OCI-LY7 (cell line): ENCODE results near the gene NEK4. TPM values are rescaled to one million over a fixed set of nuclear protein-coding genes. Genes with fewer than 3 reads are reported as not detected.

ENCODE experiments used
- BruUV-seq: library from RNA; stranded (reverse); fragments of 400-500 nt; replicated peaks from 2 replicates; lab custom pipeline; 2021; lab: Mats Ljungman, UMichigan
- CTCF ChIA-PET: fragments of 300-600 bp; sonication (Branson Sonifier 250); formaldehyde crosslinking; loops from one replicate; lab custom pipeline; 2022; ENCODE audit warnings: antibody characterized with exemption; ENCODE audit not compliant: unreplicated experiment; lab: Charles Lee
- POLR2A ChIA-PET: fragments of 300-600 bp; sonication (Branson Sonifier 250); formaldehyde crosslinking; loops from one replicate; lab custom pipeline; 2022; ENCODE audit warnings: antibody characterized with exemption; lab: Charles Lee
- DNase-seq: peaks from one replicate; pipeline ENCODE4 v3.0.0-alpha.2; 2015; ENCODE audit warnings: low spot score
- H2AFZ ChIP-seq: fragments of 200-600 bp; sonication (generic), shearing (Covaris generic); 2 replicates; pipeline ENCODE4 v1.6.1; 2014; ENCODE audit warnings: mild to moderate bottlenecking, antibody characterized with exemption, low read length, moderate library complexity
- H3K27ac ChIP-seq: fragments of 200-600 bp; sonication (generic); 2 replicates; pipeline ENCODE4 v1.5.1; 2014; ENCODE audit warnings: mixed run types, low read depth, mild to moderate bottlenecking, moderate library complexity, low read length, inconsistent platforms; ENCODE audit not compliant: poor library complexity, severe bottlenecking
- H3K36me3 ChIP-seq: fragments of 200-600 bp; sonication (generic); 2 replicates; pipeline ENCODE4 v1.6.1; 2014; ENCODE audit warnings: mild to moderate bottlenecking, antibody characterized with exemption, low read length, moderate library complexity, mixed read lengths; ENCODE audit not compliant: insufficient read depth
- H3K4me1 ChIP-seq: fragments of 200-600 bp; sonication (generic); 2 replicates; pipeline ENCODE4 v1.5.1; 2014; ENCODE audit warnings: mild to moderate bottlenecking, low read length; ENCODE audit not compliant: insufficient read depth, poor library complexity, severe bottlenecking
- H3K4me2 ChIP-seq: fragments of 200-600 bp; sonication (generic); 2 replicates; pipeline ENCODE4 v1.6.1; 2014; ENCODE audit warnings: mild to moderate bottlenecking, low read length
- H3K4me3 ChIP-seq: fragments of 200-600 bp; sonication (generic); 2 replicates; pipeline ENCODE4 v1.5.1; 2014; ENCODE audit warnings: mild to moderate bottlenecking, low read depth, low read length; ENCODE audit not compliant: poor library complexity, severe bottlenecking
- H3K79me2 ChIP-seq: fragments of 200-600 bp; sonication (generic); 2 replicates; pipeline ENCODE4 v1.6.1; 2016; ENCODE audit warnings: low read depth, mild to moderate bottlenecking, low read length, moderate library complexity, mixed read lengths; ENCODE audit not compliant: insufficient read depth
- H3K9me2 ChIP-seq: fragments of 200-600 bp; sonication (generic); 2 replicates; pipeline ENCODE4 v1.6.1; 2016; ENCODE audit warnings: mild to moderate bottlenecking, low read length, mixed read lengths; ENCODE audit not compliant: insufficient read depth
- H3K9me3 ChIP-seq: fragments of 200-600 bp; sonication (generic); 2 replicates; pipeline ENCODE4 v1.6.1; 2014; ENCODE audit warnings: mild to moderate bottlenecking, mixed run types, low read length, mixed read lengths
- H4K20me1 ChIP-seq: fragments of 200-600 bp; sonication (generic); 2 replicates; pipeline ENCODE4 v1.6.1; 2014; ENCODE audit warnings: mild to moderate bottlenecking, antibody characterized with exemption, low read length, moderate library complexity, mixed read lengths; ENCODE audit not compliant: insufficient read depth
- EZH2phosphoT487 ChIP-seq: fragments of 200-600 bp; sonication (generic); IDR thresholded peaks from 2 replicates; pipeline ENCODE4 v1.6.1; 2018; ENCODE audit warnings: low read depth, borderline replicate concordance, mild to moderate bottlenecking, mixed run types, antibody characterized with exemption, low read length, moderate library complexity, mixed read lengths
- intact Hi-C: fragments of 100-400 bp; cut with micrococcal nuclease; formaldehyde crosslinking; loops from one replicate; pipeline ENCODE4 v1.10.0; 2022; ENCODE audit not compliant: unreplicated experiment
- total RNA-seq, 2 experiments: library from RNA; depleted of rRNA in 1 of 2; stranded (reverse); fragments of >200 nt in 1 of 2; shearing (Covaris generic) in 1 of 2; gene quantifications; 2 replicates each; pipeline ENCODE4 v1.2.3, GENCODE V29; 2014 to 2022
- TF ChIP-seq, protein P1 (sequence below): fragments of 200-600 bp; sonication (generic); conservative IDR thresholded peaks from 2 replicates; pipeline ENCODE4 v1.5.1; 2014; ENCODE audit warnings: mild to moderate bottlenecking, antibody characterized with exemption, low read length, moderate library complexity, mixed read lengths

Gene NEK4
- total RNA-seq, 2 experiments from 2014 or later: 27.5 to 38.6 TPM

DNA sequence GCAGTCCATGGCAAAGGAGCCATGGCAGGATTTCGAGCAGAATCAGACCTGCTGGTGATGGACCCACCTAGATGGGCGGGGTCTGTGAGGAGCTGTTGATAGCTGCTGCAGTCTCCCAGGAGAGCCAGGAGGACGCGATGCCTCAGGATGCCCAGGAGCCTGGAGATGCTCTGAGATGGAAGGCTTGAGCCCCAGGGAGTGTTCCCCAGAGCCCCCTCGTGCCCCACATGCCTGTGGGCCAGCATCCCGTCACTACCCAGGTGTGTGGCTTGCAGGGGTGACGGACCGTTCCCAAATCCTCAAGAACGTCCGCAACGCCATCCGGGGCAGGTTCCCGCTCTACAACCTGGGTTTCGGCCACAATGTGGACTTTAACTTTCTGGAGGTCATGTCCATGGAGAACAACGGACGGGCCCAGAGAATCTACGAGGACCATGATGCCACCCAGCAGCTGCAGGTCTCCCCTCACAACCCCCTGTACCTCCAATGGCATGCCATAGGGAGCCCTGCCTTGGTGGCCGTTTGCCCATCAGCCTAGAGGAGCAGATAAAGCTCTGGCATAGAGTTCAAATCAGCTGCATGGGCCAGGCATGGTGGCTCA is 13.4 kb upstream of the NEK4 start:
- ChIA-PET POLR2A (no interaction called here), CTCF (no interaction called here)
- DNase-seq: no peak
- no peaks in the 10 kb centered on the region for H3K79me2 ChIP-seq
- no TSS peak for BruUV-seq
- no peaks in the 10 kb centered on the region for H3K9me2 ChIP-seq
- H3K4me2 ChIP-seq: no peak overlapping the region
- TF ChIP-seq, protein P1, sequence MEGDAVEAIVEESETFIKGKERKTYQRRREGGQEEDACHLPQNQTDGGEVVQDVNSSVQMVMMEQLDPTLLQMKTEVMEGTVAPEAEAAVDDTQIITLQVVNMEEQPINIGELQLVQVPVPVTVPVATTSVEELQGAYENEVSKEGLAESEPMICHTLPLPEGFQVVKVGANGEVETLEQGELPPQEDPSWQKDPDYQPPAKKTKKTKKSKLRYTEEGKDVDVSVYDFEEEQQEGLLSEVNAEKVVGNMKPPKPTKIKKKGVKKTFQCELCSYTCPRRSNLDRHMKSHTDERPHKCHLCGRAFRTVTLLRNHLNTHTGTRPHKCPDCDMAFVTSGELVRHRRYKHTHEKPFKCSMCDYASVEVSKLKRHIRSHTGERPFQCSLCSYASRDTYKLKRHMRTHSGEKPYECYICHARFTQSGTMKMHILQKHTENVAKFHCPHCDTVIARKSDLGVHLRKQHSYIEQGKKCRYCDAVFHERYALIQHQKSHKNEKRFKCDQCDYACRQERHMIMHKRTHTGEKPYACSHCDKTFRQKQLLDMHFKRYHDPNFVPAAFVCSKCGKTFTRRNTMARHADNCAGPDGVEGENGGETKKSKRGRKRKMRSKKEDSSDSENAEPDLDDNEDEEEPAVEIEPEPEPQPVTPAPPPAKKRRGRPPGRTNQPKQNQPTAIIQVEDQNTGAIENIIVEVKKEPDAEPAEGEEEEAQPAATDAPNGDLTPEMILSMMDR: no peak
- TF ChIP-seq EZH2phosphoT487: no peak
- no peaks in the 10 kb centered on the region for H4K20me1 ChIP-seq
- peaks cover 5% of the 10 kb centered on the region for H3K4me1 ChIP-seq
- intact Hi-C loops: no loop called here
- no peak overlapping the region for H3K27ac ChIP-seq
- no peaks in the 10 kb centered on the region for H3K36me3 ChIP-seq
- no peaks in the 10 kb centered on the region for H3K9me3 ChIP-seq
- H3K4me3 ChIP-seq: no peak overlapping the region
- no peak overlapping the region for H2AFZ ChIP-seq

DNA sequence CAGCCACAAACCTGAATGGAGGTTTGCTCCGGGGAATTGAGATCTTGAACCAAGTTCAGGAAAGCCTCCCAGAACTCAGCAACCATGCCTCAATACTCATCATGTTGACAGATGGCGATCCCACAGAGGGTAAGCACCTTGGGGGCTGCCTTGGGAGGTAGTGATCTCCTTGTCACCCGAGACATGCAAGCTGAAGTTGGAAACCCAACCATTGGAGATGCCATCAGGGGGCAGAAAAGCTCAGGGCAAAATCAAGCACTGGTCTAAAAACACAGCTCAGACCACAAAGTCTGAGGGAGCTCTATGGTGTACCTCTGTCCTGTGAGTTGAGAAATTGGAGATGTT is 12.4 kb upstream of the NEK4 start:
- CTCF ChIA-PET: interaction anchor here (0.6 to 1.0 kb wide), 2 partner anchors 18 to 263 kb away, joined by 3 to 4 read pairs; partner anchors contain the start of gene SFMBT1
- Histone ChIP-seq H2AFZ (no peak overlapping the region), H3K4me2 (no peak overlapping the region), H3K9me2 (no peaks in the 10 kb centered on the region), H3K27ac (no peak overlapping the region), H4K20me1 (no peaks in the 10 kb centered on the region), H3K9me3 (no peaks in the 10 kb centered on the region), H3K79me2 (no peaks in the 10 kb centered on the region), H3K4me1 (peaks cover 5% of the 10 kb centered on the region), H3K36me3 (no peaks in the 10 kb centered on the region), H3K4me3 (no peak overlapping the region)
- no peak for DNase-seq
- intact Hi-C loops: no loop called here
- TF ChIP-seq, protein P1: no peak
- TF ChIP-seq EZH2phosphoT487: no peak
- no TSS peak for BruUV-seq
- POLR2A ChIA-PET: no interaction called here

DNA sequence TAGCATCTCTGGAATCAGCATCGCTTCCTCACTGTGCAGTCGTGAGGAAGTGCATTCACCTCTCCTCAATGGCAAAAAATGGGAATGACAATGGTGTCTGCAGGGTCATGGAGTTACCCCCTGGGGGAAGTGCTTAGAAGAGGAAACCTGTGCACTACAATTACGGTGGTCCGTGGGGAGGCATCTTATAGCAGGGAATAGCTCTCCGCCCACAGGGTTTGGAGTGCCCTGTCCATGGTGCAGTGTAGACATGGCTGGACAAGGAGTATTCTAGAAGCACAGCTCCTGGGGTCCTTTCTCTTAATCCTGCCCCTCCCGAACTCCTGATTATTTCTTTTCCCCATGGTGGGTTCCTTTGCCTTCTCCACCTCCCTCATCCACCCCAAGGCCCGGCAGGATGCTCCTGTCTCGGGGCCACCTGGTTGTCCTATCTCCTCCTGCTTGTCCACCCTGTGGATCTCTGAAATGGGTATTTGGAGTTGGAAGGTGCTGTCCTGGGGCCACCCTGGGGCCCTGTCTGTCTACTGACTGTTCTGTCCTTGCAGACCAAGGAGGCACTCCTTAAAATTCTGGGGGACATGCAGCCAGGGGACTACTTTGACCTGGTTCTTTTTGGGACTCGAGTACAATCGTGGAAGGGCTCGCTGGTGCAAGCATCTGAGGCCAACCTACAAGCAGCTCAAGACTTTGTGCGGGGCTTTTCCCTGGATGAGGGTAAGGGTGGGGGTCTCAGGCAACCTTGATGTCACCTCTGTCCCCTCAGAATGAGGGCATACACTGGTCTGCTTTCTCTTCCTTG is 11.9 kb upstream of the NEK4 start:
- no peaks in the 10 kb centered on the region for H3K79me2 ChIP-seq
- H2AFZ ChIP-seq: no peak overlapping the region
- H3K4me3 ChIP-seq: no peak overlapping the region
- no TSS peak for BruUV-seq
- H3K4me2 ChIP-seq: no peak overlapping the region
- peaks cover 5% of the 10 kb centered on the region for H3K4me1 ChIP-seq
- POLR2A ChIA-PET: no interaction called here
- no peaks in the 10 kb centered on the region for H3K9me3 ChIP-seq
- H3K36me3 ChIP-seq: no peaks in the 10 kb centered on the region
- H3K27ac ChIP-seq: no peak overlapping the region
- DNase-seq: no peak
- intact Hi-C loops: no loop called here
- CTCF ChIA-PET: interaction anchor here (1.0 kb wide), 1 partner anchor 18 kb away, joined by 3 read pairs; no protein-coding TSS in a partner anchor
- no peaks in the 10 kb centered on the region for H4K20me1 ChIP-seq
- H3K9me2 ChIP-seq: no peaks in the 10 kb centered on the region
- TF ChIP-seq, protein P1: no peak
- no peak for TF ChIP-seq EZH2phosphoT487
